AG09319 (cell line): ENCODE measurements around the gene OR51F1.

Experiments used
- DNase-seq: peaks from one replicate; pipeline ENCODE4 v3.0.0-alpha.2; 2010; ENCODE audit warnings: low read depth; ENCODE audit errors: extremely low read depth
- CTCF ChIP-seq: IDR thresholded peaks from 2 replicates; pipeline ENCODE4 v1.5.1; 2011; ENCODE audit warnings: low read depth, mild to moderate bottlenecking, inconsistent platforms, low read length, moderate library complexity

The OR51F1 gene

GRCh38 chr11:4782454-4782853 lies 12.7 kb upstream of the OR51F1 start:
- no peak for TF ChIP-seq CTCF
- no peak for DNase-seq

DNA sequence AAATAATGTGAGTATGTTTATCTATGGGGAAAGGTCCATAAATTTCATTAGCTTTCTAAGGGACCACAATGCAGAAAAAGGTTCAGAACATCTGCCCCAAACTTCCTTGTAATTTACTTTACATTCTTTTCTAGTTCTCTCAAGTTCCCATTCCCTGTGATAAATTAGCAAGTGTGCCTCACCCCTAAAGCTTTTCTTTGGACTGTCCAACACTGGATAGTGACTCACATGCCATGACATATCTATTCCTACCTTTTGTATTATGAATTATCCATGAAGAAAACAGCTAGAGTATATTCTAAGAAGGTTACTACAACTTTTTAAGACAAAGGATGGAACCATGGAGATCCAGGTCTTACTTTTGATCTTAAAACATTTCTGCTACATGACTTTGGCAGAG lies 1.6 kb downstream of the OR51F1 start:
- no peak for TF ChIP-seq CTCF
- no peak for DNase-seq

DNA sequence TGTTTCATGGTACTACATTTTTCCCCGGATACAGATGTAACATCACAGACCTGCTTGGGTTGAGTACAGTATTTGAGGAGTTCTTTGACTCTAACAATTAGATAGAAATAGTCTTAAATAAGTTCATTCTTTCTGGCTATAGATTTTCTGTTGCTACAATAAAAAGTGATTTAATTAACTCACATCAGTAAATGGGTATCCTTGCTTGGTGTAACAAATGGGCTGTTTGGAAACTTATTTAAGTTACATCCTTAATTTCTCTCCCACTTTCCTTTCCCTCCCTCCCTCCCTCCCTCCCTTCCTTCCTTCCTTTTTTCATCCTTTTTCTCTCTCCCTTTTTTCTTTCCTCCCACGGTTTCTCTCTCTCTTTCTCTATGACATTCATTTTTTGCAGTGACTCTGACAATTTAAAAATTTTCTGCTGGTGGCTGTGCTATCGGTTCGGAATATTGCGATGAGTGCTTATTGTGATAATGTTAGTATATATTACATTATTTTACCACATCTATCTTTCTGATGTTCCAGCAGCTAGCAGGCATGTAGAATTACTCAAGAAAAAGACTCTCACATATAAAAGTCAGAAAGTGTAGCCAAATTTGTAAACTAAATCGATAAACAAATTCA lies 3.2 kb downstream of the OR51F1 start:
- DNase-seq = no peak
- TF ChIP-seq CTCF = no peak

- no peak for DNase-seq
- TF ChIP-seq CTCF = no peak
These were observed 6.6 kb downstream of the OR51F1 start for GRCh38 chr11:4763096-4763495.

GRCh38 chr11:4751201-4751600 lies 18.5 kb downstream of the OR51F1 start:
- no peak for DNase-seq
- no peak for TF ChIP-seq CTCF

GRCh38 chr11:4748438-4748837 lies 21.3 kb downstream of the OR51F1 start:
- no peak for DNase-seq
- no peak for TF ChIP-seq CTCF

- DNase-seq = no peak
- TF ChIP-seq CTCF = no peak
These were observed 29.0 kb downstream of the OR51F1 start for GRCh38 chr11:4740735-4741134.
